ENCODE measurements around the gene DNPH1. TPM values are rescaled to one million over a fixed set of nuclear protein-coding genes. Genes with fewer than 3 reads are reported as not detected.

Gene DNPH1
- total and polyA plus RNA-seq, 2 experiments from 2014 or later = 29.2 to 50.0 TPM

GRCh38 chr6:43240950-43241349 lies 11.7 kb upstream of the DNPH1 start (continued):
- TF ChIP-seq REST (IDR thresholded peaks at IDR 0.05; ENCODE audit: unreplicated experiment) (no peak), POLR2AphosphoS5 (IDR thresholded peaks at IDR 0.05; ENCODE audit: low read depth) (no peak), ZNF331 (CRISPR knock-in tag; IDR thresholded peaks at IDR 0.05; ENCODE audit: low read depth) (no peak), ZNF462 (CRISPR knock-in tag; IDR thresholded peaks at IDR 0.05) (no peak)

- H3K4me1 ChIP-seq (ENCODE audit: insufficient read depth) = no peaks in the 10 kb centered on the region
- DNase-seq (ENCODE audit: low spot score) (no peak), ATAC-seq (no peak)
- no peaks in the 10 kb centered on the region for H3K9me2 ChIP-seq (ENCODE audit: insufficient read depth)
- no peak overlapping the region for H3K4me3 ChIP-seq
- no peaks in the 10 kb centered on the region for H3K36me3 ChIP-seq (ENCODE audit: insufficient read depth)
- Mint-ChIP-seq H3K4me3 (no peak overlapping the region), H3K27ac (no peak overlapping the region), H3K4me1 (no peaks in the 10 kb centered on the region), H3K27me3 (ENCODE audit: insufficient read depth, low read depth, poor library complexity) (peaks cover 7% of the 10 kb centered on the region), H3K36me3 (ENCODE audit: low read depth) (no peaks in the 10 kb centered on the region), H3K9me3 (no peaks in the 10 kb centered on the region; the same call in 2 of the 3 replicates)
- peaks cover 49% of the 10 kb centered on the region for H3K27me3 ChIP-seq (ENCODE audit: insufficient read depth)
- no peak overlapping the region for H3K27ac ChIP-seq (ENCODE audit: low read depth)
- peaks cover 5% of the 10 kb centered on the region; the same call in 1 of the 2 replicates for H3F3A ChIP-seq (replicated peaks; ENCODE audit: low read depth)
- H3K4me2 ChIP-seq = no peak overlapping the region
- no peaks in the 10 kb centered on the region for H4K20me1 ChIP-seq (replicated peaks; ENCODE audit: insufficient read depth)
- H2AFZ ChIP-seq = no peak overlapping the region
- no peaks in the 10 kb centered on the region for H3K79me2 ChIP-seq (replicated peaks; ENCODE audit: insufficient read depth)
- TF ChIP-seq CREB1 (CRISPR knock-in tag; IDR thresholded peaks at IDR 0.05; ENCODE audit: low read depth) (no peak), STAT1 (IDR thresholded peaks at IDR 0.05; ENCODE audit: unreplicated experiment) (no peak), REST (IDR thresholded peaks at IDR 0.05; ENCODE audit: unreplicated experiment) (no peak), ZNF331 (CRISPR knock-in tag; IDR thresholded peaks at IDR 0.05; ENCODE audit: low read depth) (no peak), JUNB (IDR thresholded peaks at IDR 0.05; ENCODE audit: unreplicated experiment) (no peak), ZNF114 (CRISPR knock-in tag; IDR thresholded peaks at IDR 0.05) (no peak), NANOG (IDR thresholded peaks at IDR 0.05; ENCODE audit: borderline replicate concordance) (no peak), ETS1 (IDR thresholded peaks at IDR 0.05) (no peak)
Observed at GRCh38 chr6:43239054-43239453, 9.8 kb upstream of the DNPH1 start.
